ENCODE data around the gene EFNA5.

Gene EFNA5

DNA sequence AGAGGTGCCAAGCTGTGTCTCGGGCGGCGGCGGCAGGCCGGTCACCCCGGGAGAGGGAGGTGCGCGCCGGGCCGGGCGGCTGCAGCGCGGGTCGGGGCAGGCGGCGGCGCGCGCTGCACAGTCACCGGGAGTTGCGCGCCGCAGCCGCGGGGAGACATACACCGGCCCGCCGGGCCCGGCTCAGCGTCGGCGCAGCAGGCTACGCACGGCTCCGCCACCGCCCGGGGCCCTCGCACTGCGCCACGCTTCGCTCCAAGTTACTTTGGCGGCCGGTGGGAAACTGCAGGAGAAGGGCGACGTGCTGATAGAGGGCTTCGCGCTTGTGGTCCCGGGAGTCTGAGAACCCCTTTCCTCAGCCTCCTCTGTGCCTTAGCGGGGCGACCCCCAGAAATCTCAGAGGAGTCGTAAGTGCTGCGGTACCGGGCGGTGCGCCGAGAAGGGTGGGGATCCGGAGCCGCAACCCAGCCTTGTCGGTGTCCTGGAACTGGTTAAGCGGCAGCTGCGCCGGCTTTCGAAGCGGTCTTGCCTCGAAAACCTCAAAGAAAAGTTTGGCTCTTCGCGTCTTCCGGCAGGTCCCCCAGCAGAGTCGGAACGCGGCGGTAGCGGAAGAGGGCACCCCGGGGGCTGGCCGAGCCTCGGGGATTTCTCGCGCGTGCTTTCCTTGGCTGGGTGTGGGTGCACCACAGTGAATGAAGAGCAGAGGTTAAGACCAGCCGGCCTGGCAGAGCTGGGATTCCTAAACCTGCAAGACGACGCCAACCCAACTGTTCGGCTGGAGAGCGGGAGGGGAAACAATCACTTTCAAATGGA, at the start of gene EFNA5:
Gene EFNA5, minus strand, starts transcription at position 6 of the 810 bp plus-strand sequence.
- peak; percentile 16 for DNase-seq (ENCODE audit: low read depth)
- no peak for TF ChIP-seq MYC (IDR thresholded peaks at IDR 0.05; ENCODE audit: low read depth, low read length)
- TF ChIP-seq POLR2A (IDR thresholded peaks at IDR 0.05; ENCODE audit: extremely low read depth, insufficient read length) = no peak
- TF ChIP-seq, protein P1, sequence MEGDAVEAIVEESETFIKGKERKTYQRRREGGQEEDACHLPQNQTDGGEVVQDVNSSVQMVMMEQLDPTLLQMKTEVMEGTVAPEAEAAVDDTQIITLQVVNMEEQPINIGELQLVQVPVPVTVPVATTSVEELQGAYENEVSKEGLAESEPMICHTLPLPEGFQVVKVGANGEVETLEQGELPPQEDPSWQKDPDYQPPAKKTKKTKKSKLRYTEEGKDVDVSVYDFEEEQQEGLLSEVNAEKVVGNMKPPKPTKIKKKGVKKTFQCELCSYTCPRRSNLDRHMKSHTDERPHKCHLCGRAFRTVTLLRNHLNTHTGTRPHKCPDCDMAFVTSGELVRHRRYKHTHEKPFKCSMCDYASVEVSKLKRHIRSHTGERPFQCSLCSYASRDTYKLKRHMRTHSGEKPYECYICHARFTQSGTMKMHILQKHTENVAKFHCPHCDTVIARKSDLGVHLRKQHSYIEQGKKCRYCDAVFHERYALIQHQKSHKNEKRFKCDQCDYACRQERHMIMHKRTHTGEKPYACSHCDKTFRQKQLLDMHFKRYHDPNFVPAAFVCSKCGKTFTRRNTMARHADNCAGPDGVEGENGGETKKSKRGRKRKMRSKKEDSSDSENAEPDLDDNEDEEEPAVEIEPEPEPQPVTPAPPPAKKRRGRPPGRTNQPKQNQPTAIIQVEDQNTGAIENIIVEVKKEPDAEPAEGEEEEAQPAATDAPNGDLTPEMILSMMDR (IDR thresholded peaks at IDR 0.05; ENCODE audit: low read depth, low read length) = no peak
- TF ChIP-seq, protein P2, sequence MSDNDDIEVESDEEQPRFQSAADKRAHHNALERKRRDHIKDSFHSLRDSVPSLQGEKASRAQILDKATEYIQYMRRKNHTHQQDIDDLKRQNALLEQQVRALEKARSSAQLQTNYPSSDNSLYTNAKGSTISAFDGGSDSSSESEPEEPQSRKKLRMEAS (IDR thresholded peaks at IDR 0.05; ENCODE audit: low read depth, low read length) = no peak
- no peak within 1 kb of the TSS for H3K4me3 ChIP-seq (ENCODE audit: low read depth, low read length)

DNA sequence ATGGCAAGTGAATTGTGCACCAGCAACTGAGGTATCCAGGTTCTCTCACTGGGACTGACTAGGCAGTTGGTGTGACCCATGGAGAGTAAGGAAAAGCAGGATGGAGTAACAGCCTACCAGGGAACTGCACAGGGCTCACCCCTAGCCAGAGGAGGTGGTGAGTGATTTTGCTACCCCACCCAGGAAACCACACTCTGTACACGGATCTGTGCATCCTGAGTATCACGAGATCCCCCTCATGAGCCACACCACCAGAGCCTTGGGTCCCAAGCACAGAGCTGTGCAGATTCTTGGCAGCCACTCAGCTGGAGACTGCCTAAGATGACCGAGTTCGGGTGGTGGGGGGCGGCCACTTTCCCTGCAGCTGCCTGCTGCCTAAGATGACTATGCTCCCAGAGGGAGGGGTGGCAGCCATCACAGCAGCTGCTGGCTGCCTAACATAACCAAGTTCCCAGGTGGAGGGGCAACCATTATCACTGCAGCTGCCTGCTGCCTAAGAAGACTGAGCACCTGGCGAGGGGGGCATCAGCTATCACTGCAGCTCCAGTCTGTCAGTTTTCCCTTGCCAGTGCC, 48.4 kb upstream of the EFNA5 start:
- DNase-seq (ENCODE audit: low read depth) = no peak
- no peak overlapping the region for H3K4me3 ChIP-seq (ENCODE audit: low read depth, low read length)
- no peak for TF ChIP-seq MYC (IDR thresholded peaks at IDR 0.05; ENCODE audit: low read depth, low read length)
- TF ChIP-seq, protein P2 (IDR thresholded peaks at IDR 0.05; ENCODE audit: low read depth, low read length) = no peak
- TF ChIP-seq POLR2A (IDR thresholded peaks at IDR 0.05; ENCODE audit: extremely low read depth, insufficient read length) = no peak
- TF ChIP-seq, protein P1 (IDR thresholded peaks at IDR 0.05; ENCODE audit: low read depth, low read length) = no peak

DNA sequence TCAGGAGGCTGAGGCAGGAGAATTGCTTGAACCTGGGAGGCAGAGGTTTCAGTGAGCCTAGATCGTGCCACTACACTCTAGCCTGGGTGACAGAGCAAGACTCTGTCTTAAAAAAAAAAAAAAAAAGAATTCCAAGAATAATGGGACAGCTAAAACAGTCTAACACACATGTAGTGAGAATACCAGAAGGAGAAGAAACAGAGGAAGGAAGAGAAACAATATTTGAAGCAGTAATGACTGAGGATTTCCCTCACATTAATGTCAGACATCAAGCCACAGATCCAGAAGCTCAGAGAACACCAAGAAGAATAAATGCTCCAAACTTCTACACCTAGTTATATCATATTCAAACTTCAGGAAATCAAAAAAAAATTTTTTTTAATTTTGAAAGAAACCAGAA, 47.1 kb upstream of the EFNA5 start:
- no peak for DNase-seq (ENCODE audit: low read depth)
- H3K4me3 ChIP-seq (ENCODE audit: low read depth, low read length) = no peak overlapping the region
- TF ChIP-seq MYC (IDR thresholded peaks at IDR 0.05; ENCODE audit: low read depth, low read length) = no peak
- TF ChIP-seq, protein P1 (IDR thresholded peaks at IDR 0.05; ENCODE audit: low read depth, low read length) = no peak
- TF ChIP-seq, protein P2 (IDR thresholded peaks at IDR 0.05; ENCODE audit: low read depth, low read length) = no peak
- no peak for TF ChIP-seq POLR2A (IDR thresholded peaks at IDR 0.05; ENCODE audit: extremely low read depth, insufficient read length)

DNA sequence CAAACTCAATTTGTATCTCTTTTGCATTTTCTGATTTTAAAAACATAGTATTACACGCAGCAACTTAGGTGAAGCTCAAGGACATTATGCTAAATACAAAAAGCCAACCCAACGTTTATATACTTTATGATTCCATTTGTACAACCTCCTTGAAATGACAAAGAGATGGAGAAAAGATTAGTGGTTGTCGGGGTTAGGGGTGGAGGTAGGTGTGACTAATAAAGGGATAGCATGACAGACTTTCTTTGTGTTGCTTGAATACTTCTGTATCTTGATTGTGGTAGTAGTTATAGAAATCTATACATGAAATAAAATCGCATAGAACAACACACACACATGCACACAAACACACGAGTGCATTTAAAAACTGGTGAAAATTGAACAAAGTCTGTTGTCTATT, 42.5 kb upstream of the EFNA5 start:
- DNase-seq (ENCODE audit: low read depth) = no peak
- TF ChIP-seq, protein P1 (IDR thresholded peaks at IDR 0.05; ENCODE audit: low read depth, low read length) = no peak
- TF ChIP-seq, protein P2 (IDR thresholded peaks at IDR 0.05; ENCODE audit: low read depth, low read length) = no peak
- TF ChIP-seq POLR2A (IDR thresholded peaks at IDR 0.05; ENCODE audit: extremely low read depth, insufficient read length) = no peak
- no peak for TF ChIP-seq MYC (IDR thresholded peaks at IDR 0.05; ENCODE audit: low read depth, low read length)
- no peak overlapping the region for H3K4me3 ChIP-seq (ENCODE audit: low read depth, low read length)

DNA sequence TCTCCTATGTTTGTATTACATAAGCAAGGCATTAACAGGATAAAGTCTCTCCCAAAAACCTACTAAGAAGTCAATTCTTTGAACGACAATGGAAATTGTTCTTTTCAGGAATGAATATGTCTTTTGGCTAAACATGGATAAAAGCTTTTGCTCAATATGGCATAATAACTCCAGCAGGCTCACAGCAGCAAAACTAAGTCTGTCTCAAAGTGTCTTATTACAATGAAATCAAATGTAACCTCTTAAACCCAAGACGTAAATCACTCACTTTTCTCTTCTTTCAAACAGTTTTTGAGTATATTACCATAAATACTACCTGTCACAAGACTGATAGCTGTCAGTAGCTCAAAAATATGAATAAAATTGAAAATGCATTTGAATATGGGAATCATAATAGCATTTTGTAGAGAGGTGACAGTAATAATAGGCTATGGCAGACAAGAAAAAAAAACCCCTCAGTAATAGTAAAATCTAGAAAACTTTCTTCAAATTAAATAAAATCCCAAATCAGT, 41.7 kb upstream of the EFNA5 start:
- TF ChIP-seq, protein P1 (IDR thresholded peaks at IDR 0.05; ENCODE audit: low read depth, low read length) = no peak
- TF ChIP-seq POLR2A (IDR thresholded peaks at IDR 0.05; ENCODE audit: extremely low read depth, insufficient read length) = no peak
- no peak for TF ChIP-seq MYC (IDR thresholded peaks at IDR 0.05; ENCODE audit: low read depth, low read length)
- TF ChIP-seq, protein P2 (IDR thresholded peaks at IDR 0.05; ENCODE audit: low read depth, low read length) = no peak
- no peak overlapping the region for H3K4me3 ChIP-seq (ENCODE audit: low read depth, low read length)
- DNase-seq (ENCODE audit: low read depth) = no peak

All from NB4 (cell line).